ENCODE measurements around the gene SERPINA1.
"Not testable (repeated sequence)": the region's sequence is repeated elsewhere in the genome, so short reads cannot be mapped to it uniquely, and the experiment has no call there.

The SERPINA1 gene

DNA sequence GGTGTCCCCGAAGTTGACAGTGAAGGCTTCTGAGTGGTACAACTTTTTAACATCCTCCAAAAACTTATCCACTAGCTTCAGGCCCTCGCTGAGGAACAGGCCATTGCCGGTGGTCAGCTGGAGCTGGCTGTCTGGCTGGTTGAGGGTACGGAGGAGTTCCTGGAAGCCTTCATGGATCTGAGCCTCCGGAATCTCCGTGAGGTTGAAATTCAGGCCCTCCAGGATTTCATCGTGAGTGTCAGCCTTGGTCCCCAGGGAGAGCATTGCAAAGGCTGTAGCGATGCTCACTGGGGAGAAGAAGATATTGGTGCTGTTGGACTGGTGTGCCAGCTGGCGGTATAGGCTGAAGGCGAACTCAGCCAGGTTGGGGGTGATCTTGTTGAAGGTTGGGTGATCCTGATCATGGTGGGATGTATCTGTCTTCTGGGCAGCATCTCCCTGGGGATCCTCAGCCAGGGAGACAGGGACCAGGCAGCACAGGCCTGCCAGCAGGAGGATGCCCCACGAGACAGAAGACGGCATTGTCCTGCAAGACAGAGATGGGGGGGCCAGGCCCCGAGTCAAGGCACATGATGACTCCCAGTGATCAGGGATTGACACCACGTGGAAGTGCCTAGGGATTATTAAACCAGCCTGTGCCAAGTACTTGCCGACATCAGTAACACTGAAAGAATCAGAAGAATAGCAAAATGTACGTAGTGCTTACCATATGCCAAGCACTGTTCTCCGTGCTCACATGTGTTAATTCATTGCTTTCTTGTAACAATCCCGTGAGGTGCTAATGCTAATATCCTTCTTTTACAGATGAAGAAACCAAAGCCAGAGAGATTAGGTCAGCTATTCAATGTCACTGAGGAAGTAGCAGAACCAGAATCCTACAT is 5.4 kb downstream of the SERPINA1 start:
- no peak for DNase-seq

DNA sequence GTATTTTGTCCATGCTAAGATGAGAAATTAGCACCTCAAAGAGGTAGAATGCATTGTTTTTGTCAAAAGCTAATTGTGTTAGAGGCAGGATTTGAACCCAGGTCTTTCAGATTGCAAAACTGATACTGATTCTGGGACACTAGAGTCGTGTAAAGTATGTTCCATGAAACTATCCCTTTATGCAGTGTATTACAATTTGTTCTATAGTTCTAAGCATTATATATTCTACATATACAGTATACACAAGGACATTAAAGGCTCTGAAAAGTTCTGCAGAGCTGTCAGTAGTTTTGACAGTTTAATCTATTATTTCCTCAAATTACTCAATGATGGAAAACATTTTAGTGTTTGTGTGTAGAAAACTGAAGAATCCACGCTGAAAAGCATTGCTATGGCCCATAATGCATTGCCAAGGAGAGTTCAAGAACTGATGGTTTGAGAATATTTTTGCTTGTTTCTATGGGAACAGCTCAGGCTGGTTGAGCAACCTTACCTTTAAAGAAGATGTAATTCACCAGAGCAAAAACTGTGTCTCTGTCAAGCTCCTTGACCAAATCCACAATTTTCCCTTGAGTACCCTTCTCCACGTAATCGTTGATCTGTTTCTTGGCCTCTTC is 6.2 kb downstream of the SERPINA1 start:
- DNase-seq: no peak

DNA sequence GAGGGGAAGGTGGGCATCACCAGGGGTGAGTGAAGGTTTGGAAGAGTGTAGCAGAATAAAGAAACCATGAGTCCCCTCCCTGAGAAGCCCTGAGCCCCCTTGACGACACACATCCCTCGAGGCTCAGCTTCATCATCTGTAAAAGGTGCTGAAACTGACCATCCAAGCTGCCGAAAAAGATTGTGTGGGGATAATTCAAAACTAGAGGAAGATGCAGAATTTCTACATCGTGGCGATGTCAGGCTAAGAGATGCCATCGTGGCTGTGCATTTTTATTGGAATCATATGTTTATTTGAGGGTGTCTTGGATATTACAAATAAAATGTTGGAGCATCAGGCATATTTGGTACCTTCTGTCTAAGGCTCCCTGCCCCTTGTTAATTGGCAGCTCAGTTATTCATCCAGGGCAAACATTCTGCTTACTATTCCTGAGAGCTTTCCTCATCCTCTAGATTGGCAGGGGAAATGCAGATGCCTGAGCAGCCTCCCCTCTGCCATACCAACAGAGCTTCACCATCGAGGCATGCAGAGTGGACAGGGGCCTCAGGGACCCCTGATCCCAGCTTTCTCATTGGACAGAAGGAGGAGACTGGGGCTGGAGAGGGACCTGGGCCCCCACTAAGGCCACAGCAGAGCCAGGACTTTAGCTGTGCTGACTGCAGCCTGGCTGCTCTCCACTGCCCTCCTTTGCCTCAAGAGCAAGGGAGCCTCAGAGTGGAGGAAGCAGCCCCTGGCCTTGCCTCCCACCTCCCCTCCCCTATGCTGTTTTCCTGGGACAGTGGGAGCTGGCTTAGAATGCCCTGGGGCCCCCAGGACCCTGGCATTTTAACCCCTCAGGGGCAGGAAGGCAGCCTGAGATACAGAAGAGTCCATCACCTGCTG is 7.0 kb downstream of the SERPINA1 start:
- DNase-seq: no peak

DNA sequence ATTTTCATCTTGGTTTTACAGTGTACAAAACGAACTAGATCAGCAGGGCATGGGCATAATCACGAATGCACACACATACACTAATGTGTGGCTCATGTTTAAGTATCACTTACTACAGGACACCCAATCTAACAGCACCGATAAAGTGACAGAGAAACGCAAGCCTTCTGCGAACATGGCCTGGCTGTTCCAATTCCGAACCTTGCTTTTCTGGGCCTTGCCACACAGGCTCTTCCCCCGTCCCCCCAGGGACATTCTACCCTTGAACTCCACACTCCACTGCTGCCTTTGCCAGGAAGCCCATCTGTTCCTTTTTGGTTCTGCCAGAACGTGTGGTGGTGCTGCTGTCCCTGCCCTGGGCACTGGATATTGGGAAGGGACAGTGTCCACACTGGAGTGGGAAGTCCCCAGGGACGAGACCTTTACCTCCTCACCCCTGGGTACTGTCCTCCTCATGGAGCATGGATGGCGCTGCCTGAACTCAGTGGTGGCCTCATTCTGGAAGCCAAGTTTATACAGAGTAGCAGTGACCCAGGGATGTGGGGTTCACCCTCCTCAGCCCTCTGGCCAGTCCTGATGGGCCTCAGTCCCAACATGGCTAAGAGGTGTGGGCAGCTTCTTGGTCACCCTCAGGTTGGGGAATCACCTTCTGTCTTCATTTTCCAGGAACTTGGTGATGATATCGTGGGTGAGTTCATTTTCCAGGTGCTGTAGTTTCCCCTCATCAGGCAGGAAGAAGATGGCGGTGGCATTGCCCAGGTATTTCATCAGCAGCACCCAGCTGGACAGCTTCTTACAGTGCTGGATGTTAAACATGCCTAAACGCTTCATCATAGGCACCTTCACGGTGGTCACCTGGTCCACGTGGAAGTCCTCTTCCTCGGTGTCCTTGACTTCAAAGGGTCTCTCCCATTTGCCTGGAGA is 7.9 kb downstream of the SERPINA1 start:
- no peak for DNase-seq

DNA sequence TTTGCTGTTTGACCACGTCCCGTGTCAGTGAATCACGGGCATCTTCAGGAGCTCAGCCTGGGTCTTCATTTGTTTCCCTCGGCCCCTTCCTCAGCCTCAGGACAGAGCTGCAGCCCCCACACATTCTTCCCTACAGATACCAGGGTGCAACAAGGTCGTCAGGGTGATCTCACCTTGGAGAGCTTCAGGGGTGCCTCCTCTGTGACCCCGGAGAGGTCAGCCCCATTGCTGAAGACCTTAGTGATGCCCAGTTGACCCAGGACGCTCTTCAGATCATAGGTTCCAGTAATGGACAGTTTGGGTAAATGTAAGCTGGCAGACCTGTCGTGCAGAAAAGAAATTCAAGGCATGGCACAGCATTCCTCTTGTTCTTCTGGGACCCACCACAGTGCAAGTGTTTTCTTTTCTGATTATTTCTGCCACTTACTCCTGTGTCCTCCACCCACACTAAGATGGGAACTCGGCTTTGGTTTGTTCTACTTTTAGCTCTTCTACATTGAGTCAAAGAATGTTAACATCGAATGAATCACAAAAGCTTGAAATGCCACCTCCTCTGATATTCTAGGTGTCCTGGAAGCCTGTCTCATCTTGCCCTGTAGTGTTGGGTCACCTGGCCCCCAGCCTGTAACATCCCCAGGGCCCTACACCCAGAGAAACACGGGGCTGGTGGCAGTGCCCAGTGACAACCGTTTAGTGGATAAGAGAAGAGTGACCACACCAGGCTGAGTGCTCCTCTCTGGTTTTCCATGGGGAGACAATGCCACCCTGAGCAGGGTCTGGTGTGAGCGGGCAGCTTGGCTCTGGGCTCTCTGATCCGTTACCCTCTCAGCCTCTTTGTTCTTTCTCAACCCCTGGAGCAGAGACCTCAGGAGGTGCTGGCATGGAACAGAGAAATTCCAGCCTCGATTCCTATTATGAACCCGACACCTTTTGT is 8.8 kb downstream of the SERPINA1 start:
- DNase-seq: no peak

DNA sequence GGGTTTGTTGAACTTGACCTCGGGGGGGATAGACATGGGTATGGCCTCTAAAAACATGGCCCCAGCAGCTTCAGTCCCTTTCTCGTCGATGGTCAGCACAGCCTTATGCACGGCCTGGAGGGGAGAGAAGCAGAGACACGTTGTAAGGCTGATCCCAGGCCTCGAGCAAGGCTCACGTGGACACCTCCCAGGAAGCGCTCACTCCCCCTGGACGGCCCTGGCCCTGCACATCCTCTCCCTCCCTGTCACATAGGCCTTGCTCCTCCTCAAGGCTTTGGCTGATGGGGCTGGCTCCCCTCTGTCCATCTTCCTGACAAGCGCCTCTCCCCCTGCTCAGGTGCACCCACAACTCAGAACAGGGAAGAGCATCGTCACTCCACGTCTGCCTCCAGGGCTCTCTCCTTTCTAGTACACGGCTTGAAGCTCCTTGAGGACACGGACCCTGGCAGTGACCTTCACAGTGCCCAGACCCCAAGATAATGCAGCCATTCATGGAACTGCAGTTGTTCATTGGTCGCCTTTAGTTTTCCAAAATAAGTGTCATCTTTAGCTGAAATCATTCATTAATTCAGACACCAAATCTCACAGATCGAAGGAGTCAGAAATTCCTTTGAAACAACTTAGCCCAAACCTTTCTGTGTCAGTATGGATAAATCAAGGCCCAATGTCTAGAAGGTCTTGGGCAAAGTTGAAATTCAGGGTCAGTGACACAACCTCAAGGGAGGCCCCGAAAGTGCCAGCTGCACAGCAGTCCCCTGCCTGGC is 9.7 kb downstream of the SERPINA1 start:
- no peak for DNase-seq

DNA sequence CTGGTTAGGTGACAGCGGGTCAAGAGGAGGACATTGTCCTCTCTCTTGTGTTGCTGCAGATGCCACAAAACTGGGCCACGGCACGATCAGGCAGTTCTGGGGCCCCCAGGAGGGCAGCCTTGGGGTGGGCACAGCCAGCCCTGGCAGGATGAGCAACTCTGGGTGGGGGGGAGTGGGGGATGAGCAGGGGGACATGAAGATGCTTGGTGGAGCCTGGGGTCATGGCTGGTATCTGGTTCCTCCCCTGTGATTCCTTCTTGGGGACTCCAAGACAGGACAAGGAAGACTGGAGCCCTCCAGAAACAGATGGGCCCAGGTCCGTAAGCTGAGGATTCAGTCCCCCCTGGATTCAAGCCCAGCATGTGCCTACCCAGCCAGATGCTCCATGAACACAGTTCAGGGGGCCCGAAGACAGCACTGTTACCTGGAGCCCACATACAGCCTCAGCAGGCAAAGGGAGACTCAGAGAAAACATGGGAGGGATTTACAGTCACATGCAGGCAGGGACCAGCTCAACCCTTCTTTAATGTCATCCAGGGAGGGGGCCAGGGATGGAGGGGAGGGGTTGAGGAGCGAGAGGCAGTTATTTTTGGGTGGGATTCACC is 10.4 kb downstream of the SERPINA1 start:
- DNase-seq: no peak

DNA sequence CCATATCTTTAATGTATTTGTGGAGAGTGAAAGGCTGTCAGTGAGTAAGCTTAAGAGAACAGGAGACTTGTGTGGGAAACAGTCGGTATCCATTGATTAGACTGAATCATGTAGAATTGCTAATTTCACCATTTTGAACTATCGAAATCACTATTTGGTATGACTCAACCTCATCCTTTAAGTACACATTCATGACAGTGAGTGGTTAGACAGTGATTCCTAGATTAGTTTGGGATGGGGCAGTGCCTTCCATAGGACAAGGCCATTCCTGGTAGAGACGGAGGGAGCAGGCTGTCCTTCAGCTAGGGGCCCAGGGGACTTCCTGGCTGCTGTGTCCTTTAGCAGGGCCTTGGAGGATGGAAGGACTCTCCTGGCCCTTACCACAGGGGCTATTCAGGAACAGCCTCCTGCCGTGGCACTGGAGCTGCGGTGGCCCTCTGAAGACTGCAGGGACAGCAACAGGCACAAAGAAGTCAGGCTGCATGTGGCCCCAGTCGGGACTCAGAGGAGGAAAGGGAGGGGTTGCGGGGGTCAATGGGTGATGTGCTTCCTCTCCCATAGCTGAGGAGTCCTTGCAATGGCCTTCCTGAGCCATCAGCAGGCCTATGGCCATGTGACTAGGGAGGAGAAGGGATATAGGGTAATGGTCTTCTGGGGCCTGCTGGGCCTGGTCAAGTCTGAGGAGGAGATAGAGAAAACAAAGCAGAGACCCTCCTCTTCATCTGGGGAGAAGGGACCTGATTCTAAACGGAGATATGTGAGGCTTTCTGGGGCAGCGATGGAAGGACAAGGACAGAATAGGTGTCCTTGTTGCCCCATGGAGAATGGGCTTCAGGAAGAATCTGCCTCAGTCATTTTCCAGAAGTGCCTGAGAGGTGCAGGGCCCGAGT is 11.2 kb downstream of the SERPINA1 start:
- no peak for DNase-seq

DNA sequence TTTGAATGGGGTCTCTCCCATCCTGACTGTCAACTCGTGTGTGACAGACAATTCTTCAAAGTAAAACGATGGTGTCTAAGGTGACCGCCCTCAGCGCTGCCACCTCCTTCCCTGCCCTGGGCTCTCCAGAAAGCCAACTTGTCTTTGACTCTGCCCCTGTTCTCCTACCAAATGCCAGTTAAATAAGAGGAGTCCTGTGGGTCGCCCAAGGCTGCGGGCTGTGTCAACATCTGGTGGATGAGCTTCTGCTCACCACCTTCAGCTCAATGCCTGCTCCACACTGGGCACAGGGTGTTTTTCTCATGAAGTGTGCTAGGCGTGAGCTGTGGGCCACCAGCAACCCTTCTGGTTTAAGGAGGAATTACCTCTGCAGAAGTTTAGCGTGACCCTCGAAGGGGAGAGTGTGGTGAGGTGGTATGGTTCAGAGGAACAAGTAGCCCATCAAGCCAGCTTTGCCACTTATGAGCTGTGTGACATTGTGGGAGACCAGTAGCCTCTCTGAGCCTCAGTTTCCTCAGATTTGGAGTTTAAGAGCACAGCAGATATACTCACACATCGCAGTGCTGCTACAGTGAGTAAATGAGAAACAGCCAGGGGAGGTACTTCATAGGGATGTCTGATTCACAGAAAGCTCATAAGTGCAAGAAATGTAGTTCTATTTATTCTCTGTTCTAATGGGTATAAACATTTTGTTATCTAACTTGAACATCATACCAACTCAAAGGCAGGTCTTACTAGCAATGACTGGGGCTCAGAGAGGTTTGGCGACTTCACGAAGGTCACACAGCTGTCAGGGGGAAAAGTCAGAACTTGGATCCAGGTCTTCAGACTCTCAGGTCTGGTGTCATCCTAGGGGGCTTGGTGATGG is 12.1 kb downstream of the SERPINA1 start:
- no peak for DNase-seq

DNA sequence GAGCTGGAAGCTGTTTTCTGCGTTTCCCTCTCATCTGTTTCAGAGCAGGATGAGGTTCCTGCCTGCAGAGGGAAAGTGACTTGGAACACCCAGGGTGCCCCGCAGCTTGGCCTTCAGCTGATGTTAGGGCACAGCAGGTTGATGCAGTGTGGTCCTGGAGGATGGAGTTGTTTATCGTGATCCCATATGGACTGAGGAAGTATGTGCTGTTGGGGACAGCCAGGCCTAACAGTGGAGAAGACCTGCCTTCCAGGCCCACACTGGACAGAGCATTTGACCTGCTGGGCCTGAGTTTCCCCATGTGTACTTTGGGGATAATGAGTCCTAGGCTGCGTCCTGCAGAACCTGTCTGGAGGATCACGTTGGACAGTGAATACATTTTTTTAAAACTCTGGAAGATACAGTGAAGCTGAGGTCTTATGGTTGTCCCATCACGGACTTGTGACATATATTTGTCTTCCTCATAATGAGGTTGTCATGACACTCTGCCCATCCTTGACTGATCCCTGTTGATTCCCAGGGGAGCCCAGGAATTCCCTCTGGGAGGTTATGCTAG is 12.8 kb downstream of the SERPINA1 start:
- no peak for DNase-seq

DNA sequence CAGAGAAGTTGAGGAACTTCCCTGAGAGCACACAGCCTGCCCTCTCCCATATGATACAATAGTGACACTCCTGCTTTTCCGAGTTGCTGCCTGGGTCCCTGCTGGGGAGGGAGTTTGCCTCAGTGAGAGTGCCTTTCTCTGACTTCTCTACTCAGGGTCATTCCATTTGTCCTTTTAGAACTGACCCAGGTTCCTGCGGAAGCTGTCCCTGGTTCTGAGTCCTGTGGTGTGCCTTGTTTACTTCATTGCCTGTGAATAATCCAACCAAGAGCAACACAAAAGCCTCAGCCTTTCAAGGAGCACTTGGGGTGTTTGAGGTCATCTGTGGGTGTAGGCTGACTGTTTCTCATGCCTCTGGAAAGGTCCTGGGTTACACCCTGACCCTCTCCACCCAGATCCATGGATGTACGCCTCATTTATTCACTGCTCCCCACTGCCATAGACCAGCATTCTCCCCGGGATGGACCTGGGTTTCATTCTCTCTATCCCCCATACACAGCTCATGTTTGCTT is 13.6 kb downstream of the SERPINA1 start:
- DNase-seq: no peak

DNA sequence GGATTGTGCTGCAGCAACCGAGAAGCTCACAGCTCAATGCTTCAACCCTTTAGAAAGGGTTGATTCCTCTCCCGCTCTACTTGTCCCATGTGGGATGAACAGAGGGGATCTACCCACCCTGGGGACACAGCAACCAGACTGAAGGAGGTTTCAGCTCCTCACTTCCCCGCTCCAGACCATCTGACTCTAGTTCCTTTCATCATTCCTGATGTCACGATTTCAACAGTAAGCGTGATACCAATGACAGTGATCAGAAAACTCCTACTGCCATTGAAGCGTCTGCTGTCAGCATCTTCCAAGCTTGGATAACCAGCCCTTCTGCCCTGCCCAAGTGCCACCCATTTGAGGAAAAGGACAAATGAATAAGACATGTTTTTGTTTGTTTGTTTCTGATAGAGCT is 14.3 kb downstream of the SERPINA1 start:
- no peak for DNase-seq

DNA sequence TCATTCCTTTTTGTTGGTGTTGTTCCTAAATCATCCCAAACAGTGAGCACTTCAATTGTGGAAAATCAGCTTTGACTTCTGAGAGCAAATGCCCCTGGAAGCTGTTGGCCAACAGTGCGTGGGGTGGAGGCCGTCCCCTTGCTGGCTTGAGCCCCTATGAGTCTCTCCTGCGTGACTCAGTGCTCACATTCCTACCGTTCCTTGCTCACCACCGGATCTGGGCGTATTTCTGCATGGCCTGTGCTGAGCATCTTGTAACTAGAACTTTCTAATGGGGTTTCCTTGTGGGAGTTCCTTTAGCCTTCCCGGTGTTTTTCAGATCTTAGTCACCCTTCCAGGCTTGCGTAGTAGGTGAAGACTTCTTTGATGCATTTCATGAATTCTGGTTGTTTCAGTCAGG is 14.7 kb downstream of the SERPINA1 start:
- DNase-seq: no peak

DNA sequence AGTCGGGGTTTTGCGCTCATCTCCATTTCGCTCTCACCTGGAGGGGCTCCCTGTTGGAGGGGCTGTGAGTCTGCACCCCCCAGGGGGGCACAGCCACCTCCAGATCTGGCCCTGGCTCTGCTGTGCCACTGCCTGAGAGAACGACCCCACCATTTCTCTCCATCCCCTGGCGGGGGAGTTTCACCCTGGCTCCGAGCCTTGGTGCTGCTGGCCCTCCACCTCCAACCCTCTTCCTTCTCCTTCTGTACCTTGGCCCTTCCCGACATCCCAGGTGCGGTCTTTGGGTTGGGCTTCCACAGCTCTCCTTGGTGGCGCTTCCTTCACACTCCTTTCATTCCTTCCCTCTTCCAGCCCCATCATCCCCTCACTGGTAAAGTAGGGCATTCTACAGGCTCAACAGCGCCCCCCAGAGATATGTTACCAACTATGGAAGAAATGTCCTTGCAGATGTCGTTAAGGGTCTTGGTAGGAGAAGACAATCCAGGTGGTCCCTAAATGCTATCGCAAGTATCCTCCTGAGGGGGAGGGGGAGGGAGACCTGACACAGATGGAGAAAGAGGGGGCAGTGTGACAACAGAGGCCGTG is 16.3 kb downstream of the SERPINA1 start:
- no peak for DNase-seq

DNA sequence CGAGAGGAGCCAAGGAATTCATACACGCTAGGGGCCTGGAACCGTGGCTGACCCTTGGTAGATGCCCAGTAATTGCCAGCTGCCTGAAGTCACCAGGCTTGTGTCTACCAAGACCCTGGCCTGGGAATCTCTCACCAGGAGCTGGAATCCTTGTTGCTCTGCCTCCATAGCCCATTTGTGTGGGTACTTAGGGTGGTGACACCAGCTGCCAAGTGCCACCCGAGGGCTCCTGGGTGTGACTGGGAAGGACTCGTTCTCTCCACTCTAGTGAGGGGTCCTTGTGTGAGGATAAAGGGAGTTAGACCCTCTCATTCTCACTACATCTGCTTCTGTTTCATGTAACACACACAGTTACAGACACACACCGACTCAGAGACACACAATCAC is 17.9 kb downstream of the SERPINA1 start:
- DNase-seq: no peak

DNA sequence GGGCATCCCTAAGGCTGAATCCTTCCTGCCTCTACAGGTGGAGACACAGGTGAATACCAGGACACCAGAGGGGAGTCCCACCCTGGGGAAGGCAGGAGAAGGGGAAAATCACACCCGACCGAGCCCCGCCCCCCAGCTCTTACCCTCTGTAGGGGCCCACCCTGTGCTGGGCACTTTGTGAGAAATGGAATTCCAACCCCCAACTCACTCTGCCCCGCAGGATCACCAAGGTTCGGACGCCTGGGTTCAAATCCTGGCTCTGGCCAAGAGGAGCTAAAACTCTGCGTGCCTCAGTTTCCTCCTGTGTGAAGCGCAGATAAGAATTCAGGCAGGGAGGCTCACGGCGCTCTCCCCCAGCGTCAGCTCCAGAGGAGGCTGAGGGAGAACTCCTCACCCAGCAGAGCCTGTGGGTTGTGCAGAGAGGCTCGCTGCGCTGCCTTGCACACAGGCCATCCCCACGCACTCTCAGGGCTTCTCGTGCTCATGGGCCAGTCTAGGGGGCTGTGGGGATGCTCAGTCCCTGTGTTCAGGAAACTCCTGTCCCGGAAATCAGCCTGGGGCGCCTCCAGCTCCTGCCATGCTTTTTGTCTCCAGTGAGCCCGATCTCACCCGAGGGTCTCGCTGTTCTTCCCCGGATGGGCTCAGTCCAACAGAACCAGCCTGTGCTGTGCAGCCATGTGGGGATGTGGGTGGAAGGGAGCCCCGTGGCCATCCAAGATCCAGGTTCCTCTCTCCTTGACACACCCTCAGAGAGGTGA is 18.5 kb downstream of the SERPINA1 start:
- not testable (repeated sequence) for DNase-seq
